Astrocyte of the cerebellum (primary cell): ENCODE data around the gene SRGAP2B.
A peak's percentile ranks its signal among the peaks of the same experiment; 100 is the strongest.
"Not testable (repeated sequence)": the region's sequence is repeated elsewhere in the genome, so short reads cannot be mapped to it uniquely, and the experiment has no call there.

Experiments
- DNase-seq: peaks from one replicate; pipeline ENCODE4 v3.0.0-alpha.2; 2011; ENCODE audit warnings: low read depth
- H3K4me3 ChIP-seq: 2 replicates; pipeline ENCODE4 v1.5.1; 2011; ENCODE audit warnings: mild to moderate bottlenecking, low read depth, low read length, moderate library complexity
- in situ Hi-C: cut with HindIII; loops from 2 replicates; pipeline ENCODE4 v1.10.0; 2017; ENCODE audit warnings: low sequenced_read_pairs

The SRGAP2B gene

DNA sequence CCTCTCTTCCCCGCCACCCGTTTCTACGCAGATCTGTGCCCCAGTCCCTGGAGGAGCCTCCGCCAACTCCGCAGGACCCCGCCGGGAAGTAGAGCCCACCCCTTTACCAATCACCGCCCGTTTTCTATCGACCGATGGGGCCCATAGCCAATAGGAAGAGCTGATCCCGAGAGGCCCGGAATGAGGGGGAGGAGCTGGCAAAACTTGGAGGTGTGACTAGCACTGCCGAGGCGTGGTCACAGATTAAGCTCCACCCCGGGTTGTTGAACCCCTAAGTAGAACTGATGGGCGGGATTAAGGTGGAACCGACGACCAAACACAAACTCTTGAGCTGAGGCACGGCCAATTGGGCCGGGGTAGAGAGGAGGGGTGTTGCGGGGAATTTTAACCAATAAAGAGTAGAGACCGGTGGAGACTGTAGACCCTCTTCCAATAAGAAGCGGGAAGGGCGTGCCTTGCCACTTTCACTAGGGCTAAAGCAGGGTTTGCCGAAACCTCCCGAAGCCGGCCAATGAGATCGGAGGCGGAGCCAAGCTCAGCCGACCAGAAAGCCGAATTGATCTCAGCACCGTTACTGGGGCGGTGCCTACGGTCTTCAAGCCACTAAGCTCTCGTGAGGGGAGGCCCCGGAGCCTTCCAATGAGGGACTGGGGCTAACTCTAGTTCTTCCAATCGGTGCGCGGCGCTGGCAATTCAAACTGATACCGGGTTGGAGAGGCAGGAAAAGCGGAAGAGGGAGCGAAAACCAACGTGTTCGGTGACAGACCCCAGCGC lies at the start of gene SRGAP2B, which contains the start of gene FAM72D:
TSS of gene SRGAP2B (minus strand) at position 45 of the 774 bp plus-strand sequence. CDS start 2,427 bp downstream, outside the sequence.
TSS of gene FAM72D (plus strand) at position 691 of the 774 bp plus-strand sequence. CDS start 874 bp downstream, outside the sequence.
- H3K4me3 ChIP-seq: peak within 1 kb of the TSS; percentile 38

DNA sequence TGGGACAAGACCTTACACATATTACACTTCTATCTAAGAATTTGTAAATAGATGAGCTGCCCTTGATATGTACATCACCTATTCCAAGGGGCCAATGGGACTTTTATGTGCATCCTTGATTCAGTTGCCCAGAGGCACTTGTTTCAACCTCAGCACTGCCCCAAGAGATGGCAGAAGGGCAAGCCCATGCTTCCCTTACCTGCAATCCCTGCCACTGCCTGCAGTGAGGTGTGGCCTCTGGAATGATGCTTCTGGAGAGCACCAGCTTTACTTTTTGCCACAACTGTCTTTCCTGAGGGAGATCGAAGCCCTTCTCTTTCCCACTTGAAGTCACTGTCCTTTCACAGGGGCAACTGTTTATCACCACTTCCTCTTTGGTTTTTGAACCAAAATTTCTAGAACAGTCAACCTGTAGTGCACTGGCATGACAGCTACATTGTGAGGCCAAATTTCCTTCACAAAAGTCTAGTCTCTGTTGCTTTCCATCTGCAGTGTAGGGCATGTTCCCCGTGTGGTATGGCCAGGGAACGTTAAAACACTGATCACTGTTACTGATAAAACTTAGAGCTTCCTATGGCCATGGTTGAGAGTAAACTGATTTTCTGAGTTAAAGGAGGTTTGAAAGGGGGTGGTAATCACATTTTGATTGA lies 49.3 kb upstream of the SRGAP2B start:
- in situ Hi-C loops, H3K4me3 ChIP-seq, DNase-seq: not testable (repeated sequence)

More for the DNA sequence above, at the start of gene SRGAP2B, which contains the start of gene FAM72D:
- DNase-seq, in situ Hi-C loops: not testable (repeated sequence)

DNA sequence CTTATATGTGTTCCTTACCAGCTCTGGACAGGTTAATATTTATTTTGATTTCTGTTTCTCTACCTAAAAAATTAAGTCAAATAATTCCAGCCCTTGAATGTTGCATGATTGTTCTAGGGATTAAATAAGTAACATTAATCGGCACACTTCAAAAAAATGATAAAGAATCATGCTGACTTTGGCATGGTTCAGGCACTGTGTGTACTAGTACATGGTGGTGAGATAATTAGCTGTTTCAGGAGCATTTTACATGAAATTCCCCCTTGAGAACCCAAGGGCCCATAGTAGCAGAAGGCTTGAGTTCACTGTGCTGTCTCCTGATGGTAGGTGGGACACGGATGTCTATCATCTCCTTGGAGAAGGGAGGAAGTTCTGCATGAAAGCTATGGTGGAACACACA lies 45.4 kb upstream of the SRGAP2B start:
- in situ Hi-C loops, DNase-seq, H3K4me3 ChIP-seq: not testable (repeated sequence)

DNA sequence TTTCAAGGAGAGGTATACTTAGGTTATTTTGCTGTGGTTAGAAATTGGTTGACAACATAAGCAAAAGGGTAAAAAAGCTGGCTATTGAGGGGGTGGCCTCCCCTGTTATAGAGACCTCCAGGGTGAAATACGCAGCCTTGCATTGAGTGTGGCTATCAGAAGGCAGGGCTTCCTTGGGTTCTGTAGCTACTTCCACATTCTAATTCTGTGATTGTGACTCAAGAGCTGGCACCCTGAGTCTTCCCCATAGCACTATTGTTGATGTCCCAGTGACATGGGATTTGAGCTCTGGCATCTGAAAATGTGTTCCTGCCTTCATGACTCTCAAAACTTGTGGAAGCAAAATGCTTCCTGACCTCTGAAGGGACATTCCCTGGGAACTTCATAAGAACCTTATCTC lies 39.3 kb upstream of the SRGAP2B start:
- in situ Hi-C loops, DNase-seq: not testable (repeated sequence)

DNA sequence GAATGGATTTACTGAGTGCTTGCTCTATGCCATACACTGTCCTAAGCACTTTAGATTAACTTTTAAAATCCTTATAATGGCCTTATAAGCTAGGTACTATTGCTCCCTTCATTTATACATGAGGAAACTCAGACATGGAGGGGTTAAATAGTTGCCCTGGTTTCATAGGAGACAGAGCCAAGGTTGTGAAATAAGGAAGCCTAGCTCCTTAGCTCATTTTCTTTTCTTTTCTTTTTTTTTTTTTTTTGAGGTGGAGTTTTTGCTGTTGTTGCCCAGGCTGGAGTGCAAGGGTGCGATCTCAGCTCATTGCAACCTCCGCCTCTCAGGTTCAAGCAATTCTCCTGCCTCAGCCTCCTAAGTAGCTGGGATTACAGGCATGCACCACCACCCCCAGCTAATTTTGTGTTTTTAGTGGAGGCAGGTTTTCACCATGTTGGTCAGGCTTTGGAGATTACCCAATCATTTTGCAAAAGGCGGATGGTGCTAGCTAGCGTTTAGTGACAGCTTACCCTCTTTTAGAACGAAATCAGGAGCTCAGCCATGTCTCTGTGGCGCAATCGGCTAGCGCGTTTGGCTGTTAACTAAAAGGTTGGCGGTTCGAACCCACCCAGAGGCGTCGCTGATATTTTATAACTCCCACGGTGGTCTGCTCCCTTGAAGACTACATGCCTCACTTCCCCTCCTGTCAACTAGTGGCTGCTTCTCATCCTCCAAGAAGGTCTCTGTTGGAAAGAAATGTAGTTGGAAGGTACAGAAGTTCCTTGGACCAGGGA lies 33.8 kb upstream of the SRGAP2B start:
- DNase-seq, in situ Hi-C loops, H3K4me3 ChIP-seq: not testable (repeated sequence)

More for the DNA sequence above, 39.3 kb upstream of the SRGAP2B start:
- H3K4me3 ChIP-seq: not testable (repeated sequence)

DNA sequence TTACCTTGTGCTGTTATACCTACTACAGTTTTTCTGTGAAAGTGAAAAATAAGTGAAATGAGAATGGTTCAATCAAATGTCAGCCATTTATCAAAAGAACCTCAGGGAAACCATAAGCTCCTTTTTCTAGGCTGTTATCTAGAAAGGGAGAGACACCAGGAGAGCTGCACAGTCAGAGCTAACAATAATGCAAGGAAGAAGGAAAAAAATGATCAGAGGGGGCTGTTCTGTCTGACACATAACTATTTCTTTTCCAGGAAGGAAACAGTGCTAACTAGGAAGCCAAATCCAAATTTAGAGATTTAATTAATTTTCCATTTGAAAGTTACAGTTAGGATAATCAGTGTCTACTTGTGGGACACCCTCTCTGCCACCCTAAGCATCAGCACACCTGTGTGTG lies 32.0 kb upstream of the SRGAP2B start:
- in situ Hi-C loops, DNase-seq, H3K4me3 ChIP-seq: not testable (repeated sequence)

DNA sequence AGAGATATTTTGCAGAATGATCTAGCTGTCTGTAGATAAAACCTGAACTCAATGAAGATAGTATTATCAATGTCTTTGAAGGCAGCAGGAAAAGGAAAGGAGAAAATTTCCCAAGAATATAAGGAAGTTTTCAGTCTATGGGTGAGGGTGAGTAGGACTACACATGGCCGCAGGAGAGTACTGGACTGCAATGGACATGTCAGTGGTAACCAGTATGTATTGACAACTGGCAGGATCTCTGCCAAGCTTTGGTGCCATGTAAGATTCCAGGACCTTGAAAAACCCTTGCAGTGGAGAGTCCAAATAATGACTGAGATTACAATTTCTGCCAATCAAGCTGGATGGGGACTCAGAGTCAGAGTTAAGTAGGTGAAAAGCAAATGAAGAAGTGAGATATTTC lies 30.0 kb upstream of the SRGAP2B start:
- H3K4me3 ChIP-seq, in situ Hi-C loops, DNase-seq: not testable (repeated sequence)

DNA sequence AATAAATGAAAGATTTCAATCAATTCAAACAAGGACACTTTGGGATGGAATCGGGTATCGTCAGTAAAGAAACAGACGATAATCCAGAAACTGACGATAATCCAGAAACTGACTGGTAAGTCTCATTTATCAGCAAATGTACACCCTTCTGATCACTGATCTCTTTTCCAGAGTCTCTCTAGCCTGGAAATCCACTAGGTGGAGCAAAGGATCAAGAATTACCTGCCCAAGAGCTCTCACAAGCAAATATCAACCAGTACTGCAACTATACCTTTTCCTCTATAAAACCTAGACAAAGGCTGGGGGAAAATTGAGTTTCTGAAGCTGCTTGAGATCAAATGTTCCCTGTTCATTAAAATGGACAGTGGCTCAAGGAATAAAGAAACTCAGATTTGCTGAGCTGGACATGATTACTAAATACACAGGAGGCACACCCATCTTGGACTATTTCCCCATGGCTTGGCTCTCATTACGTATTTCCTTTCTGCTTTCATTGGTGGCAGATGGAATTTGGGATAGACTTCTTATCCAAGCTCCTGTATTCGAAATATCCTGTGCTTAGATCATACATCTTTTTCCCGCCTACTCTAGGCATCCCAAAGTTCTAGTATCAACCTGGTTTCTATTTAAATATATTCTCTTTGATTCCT lies 29.0 kb upstream of the SRGAP2B start:
- in situ Hi-C loops: not testable (repeated sequence)

DNA sequence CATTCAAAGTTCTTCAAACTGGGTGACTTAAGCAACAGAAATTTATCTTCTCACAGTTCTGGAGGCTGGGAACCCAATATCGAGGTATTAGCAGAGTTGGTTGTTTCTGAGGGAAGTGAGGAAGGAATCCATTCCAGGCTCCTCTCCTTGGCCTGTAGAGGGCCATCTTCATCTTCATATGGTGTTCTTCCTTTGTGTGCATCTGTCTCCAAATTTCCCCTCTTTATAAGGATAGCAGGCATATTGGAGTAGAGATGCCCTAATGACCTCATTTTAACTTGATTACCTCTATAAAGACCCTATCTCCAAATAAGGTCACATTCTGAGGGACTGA lies 27.9 kb upstream of the SRGAP2B start:
- in situ Hi-C loops, DNase-seq, H3K4me3 ChIP-seq: not testable (repeated sequence)

More for the DNA sequence above, 29.0 kb upstream of the SRGAP2B start:
- DNase-seq, H3K4me3 ChIP-seq: not testable (repeated sequence)

DNA sequence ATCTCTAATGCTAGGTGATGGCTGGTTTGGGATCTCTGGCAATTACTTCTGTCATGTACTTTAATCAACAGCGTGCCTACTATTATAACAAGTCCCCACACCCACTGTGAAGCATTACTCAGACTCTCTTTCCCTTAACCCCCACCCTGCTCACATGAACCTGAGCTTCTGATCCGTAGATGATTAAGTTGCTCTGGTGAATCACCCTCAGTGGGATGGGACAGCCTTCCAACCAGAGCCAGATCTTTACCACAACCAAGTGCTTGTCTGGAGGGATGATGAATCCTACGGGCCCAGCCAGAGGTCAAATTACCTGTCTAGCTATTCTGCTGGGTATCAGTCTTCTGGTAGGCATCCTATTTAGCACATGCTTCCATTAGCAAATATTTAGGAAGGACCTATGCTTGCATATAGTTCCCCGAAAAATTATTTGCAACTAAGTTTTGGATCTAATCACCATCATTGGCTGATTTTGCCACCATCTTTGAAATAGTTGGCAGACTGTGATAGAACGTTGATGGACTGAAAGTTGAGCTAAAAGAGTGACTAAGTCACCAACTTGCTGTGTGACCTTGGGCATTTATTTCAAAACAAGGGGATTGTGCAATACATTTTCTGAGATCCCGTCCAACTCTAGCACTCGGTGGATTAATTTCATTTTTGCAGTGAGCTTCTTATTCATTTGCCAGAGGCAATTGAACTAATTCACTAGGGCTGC lies 27.4 kb upstream of the SRGAP2B start:
- DNase-seq, in situ Hi-C loops: not testable (repeated sequence)

DNA sequence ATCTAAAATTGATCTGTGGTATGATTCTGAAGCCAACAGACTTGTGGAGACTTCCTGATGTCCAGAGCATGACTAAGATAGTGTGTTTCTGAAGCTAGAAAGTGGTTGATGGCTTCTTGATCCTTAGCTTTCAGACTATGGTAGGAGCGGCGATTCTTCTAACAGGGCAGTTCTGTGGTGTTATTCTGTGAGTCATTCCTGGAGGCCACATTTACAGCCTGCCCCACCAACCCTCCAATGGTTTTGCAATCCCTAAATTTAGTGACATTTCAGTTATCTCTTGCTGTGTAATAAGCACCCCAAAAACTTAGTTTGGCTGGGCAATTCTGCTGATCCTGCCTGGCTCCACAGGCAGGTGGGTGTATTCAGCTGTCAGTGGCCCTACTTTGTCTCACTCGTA lies 24.7 kb upstream of the SRGAP2B start:
- DNase-seq, in situ Hi-C loops: not testable (repeated sequence)

More for the DNA sequence above, 27.4 kb upstream of the SRGAP2B start:
- not testable (repeated sequence) for H3K4me3 ChIP-seq

DNA sequence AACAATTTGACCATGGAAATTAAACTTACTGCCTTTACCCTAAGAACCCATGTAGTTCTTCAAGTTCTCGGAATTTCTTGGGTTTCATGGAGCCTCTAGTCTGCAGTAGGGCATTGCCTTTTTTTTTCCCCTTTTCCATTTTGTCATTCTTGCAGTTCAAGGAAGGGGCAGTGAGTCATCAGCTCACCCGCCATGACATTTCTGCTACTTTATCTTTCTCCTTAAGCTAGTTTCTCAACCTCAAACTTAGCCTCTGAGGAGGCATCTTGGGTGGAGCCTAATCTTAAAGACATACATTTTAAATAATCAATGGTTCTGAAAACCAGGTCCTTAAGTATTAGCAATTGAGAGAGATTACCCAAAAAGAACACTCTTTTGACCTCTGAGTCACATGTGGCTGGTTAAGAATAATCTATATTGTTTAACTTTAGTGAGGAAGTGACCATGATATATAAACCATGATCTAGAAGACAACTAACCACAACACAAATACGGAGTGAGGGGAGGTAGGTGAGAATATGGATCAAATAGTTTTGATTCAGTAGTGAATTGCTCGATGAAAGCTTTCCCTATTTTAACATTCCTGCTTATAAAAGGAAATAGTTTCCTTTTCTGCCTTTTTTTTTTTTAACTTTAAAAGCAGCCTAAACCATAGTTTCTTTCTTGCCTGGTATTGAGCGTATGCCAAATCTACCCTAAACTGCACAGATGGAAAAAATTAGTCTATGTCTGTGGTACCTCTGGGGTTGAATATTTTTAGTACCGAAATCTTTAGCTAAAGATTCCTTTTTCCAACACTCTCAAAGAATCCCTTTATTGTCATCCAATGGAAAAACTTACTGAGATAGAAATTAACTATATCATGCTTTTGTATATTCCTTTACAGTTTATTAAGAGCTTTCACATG lies 20.7 kb upstream of the SRGAP2B start:
- DNase-seq, in situ Hi-C loops, H3K4me3 ChIP-seq: not testable (repeated sequence)

More for the DNA sequence above, 24.7 kb upstream of the SRGAP2B start:
- not testable (repeated sequence) for H3K4me3 ChIP-seq

DNA sequence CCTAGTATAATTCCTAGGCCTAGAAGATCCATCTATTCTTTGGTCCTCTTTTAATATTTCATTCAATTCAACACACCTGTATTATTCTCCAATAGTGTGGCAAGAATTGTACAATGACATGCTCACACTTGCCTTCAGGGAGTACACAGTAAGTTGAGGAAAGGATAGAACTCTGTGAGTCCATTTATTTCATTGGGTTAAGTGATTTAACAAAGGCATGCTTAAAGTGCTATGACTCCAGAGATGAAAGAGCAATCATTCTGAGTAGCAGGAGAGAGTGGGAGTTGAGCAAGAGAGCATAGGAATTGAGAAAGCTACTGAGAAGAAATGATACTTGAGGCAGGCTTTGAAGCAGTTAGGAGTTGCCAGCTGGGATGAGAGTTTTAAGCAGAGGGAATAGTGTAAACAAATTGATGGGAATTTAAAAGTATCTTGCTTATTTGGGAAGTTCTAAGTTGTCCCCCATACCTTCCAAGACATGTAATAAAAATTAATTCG lies 19.5 kb upstream of the SRGAP2B start:
- H3K4me3 ChIP-seq, DNase-seq, in situ Hi-C loops: not testable (repeated sequence)

DNA sequence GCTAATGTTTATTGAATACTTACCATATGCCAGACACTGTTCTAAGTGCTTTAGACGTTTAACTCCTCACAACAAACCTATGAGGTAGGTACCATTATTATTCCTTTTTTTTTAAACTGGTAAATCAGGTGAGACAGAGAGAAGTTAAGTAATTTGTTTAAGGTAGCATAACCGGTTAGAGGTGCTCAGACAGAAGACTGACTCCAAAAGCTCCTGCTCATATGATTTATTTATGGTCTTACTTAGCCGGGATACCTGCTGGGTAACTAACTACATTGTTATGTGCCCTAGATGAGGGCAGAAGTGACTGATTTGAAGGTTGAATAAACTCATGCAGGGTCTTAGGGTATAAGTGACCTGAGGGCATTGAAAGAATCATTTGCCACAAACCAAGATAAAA lies 17.6 kb upstream of the SRGAP2B start:
- H3K4me3 ChIP-seq, in situ Hi-C loops, DNase-seq: not testable (repeated sequence)

DNA sequence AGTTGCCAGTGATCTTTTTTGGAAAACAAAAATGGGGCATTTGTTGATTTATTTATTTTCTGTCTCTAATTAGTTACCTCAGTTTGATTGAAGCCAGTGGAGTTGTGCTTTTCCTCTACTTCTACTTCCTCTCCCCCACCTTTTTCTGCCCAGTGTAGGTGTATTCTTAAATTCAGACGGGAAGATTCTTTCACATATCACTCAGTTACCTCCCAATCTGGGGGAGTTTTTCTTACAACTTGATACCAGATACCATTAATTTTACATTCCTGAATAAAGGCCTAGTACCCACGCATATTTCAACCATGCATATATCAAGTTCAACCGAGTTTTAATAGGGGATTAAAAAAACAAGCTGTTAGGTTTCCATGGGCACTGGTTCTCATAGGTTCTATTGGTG lies 16.5 kb upstream of the SRGAP2B start:
- DNase-seq, in situ Hi-C loops, H3K4me3 ChIP-seq: not testable (repeated sequence)
